GM12891 (cell line): ENCODE measurements around the gene NOL12.

ENCODE experiments used
- PAX5 ChIP-seq: IDR thresholded peaks from 2 replicates; pipeline ENCODE4 v1.6.1; 2011; ENCODE audit warnings: low read length, moderate library complexity, mild to moderate bottlenecking; ENCODE audit not compliant: insufficient read depth, severe bottlenecking
- POLR2A ChIP-seq: IDR thresholded peaks from 2 replicates; pipeline ENCODE4 v1.6.1; 2011; ENCODE audit warnings: low read depth, low read length, control low read depth
- POLR2AphosphoS5 ChIP-seq: IDR thresholded peaks from 2 replicates; pipeline ENCODE4 v1.6.1; 2011; ENCODE audit warnings: low read depth, low read length, control low read depth
- POU2F2 ChIP-seq: IDR thresholded peaks from 2 replicates; pipeline ENCODE4 v1.6.1; 2011; ENCODE audit warnings: low read depth, mild to moderate bottlenecking, control low read depth, low read length, moderate library complexity
- SPI1 ChIP-seq: IDR thresholded peaks from 2 replicates; pipeline ENCODE4 v1.6.1; 2011; ENCODE audit warnings: low read depth, low read length, control low read depth
- TAF1 ChIP-seq: IDR thresholded peaks from 2 replicates; pipeline ENCODE4 v1.6.1; 2011; ENCODE audit warnings: low read depth, low read length, control low read depth

DNA sequence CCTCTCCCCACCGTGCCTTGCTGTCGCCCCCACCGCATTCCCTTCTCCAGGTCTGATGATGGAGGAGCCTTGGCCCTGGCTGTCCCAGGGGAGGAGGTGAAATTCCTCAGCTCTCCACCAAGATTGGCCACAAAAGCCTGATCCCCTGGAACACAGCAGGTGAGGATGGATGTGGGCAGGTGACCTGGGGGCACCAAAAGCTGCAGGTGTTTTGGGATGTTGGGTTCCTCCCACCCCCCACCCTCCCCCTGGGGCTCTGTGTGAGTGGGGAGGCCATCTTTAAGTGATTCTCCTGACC, 11.3 kb downstream of the NOL12 start:
- no peak for TF ChIP-seq POLR2A
- TF ChIP-seq TAF1, result no peak
- no peak for TF ChIP-seq PAX5
- no peak for TF ChIP-seq SPI1
- no peak for TF ChIP-seq POLR2AphosphoS5
- no peak for TF ChIP-seq POU2F2
